ENCODE data around the gene TMEM42.

Gene TMEM42

DNA sequence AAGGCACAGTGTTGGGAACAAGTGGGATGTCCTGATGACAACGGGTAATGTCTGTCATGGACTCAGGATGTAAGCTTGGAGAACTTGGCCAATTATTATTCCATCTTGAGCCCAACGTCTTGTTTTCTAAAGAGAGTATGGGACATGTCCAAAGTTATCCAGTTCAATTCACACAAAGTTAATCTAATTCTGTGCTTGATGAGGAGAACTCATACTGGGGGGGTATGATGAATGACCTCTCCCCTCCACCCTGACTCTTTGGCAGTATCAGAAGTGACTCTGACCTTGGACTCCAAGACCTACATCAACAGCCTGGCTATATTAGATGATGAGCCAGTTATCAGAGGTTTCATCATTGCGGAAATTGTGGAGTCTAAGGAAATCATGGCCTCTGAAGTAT lies 49.0 kb downstream of the TMEM42 start:
- DNase-seq (ENCODE audit: low read depth in 2 of 2): no peak

DNA sequence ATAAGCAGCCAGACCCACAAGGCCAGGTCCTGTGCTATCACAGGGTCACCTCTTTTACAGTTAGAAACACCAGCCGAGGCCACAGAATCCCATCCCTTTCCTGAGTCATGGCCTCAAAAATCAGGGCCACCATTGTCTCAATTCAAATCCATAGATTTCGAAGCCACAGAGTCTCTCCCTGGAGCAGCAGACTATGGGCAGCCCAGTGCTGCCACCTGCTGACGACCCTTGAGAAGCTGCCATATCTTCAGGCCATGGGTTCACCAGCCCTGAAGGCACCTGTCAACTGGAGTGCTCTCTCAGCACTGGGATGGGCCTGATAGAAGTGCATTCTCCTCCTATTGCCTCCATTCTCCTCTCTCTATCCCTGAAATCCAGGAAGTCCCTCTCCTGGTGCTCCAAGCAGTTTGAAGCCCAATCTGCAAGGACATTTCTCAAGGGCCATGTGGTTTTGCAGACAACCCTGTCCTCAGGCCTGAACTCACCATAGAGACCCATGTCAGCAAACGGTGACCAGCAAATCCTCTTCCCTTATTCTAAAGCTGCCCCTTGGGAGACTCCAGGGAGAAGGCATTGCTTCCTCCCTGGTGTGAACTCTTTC lies 52.3 kb downstream of the TMEM42 start:
- peak; percentile 9 to 22 for DNase-seq (ENCODE audit: low read depth in 2 of 2)

DNA sequence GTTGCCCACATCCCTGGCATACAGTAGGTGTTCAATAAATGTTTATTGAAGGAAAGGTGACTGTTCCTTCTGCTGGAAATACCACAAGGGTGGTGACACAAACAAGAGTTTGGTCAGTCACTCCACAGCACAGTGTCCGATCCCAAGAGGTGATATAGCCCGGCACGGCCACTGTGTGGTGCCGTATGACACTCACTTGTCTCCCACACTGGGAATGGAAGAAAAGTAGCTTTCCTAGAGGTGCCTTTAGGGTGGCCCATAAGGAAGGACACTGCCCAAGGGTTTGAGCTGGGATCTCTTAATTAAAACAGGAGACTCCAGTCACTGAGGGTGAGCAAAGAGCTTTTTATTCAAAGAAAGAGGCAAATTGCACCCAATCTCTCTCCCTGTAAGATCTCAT lies 53.2 kb downstream of the TMEM42 start:
- DNase-seq (ENCODE audit: low read depth in 2 of 2): no peak
